ENCODE data around the gene FLRT2. TPM values are rescaled to one million over a fixed set of nuclear protein-coding genes. Genes with fewer than 3 reads are reported as not detected.

Gene FLRT2
- total and polyA plus RNA-seq, 2 of the 4 experiments (the other 2 are of a cell fraction): 10.2 to 13.1 TPM

- H2BK120ac ChIP-seq (ENCODE audit: low read depth, low read length): no peak overlapping the region
- TF ChIP-seq RAD21 (IDR thresholded peaks at IDR 0.05; ENCODE audit: low read length) (no peak), FOS (IDR thresholded peaks at IDR 0.05; ENCODE audit: low read depth, low read length) (no peak), CHD1 (IDR thresholded peaks at IDR 0.05; ENCODE audit: low read depth, low read length) (no peak), RCOR1 (IDR thresholded peaks at IDR 0.05; ENCODE audit: insufficient replicate concordance, low read length) (no peak), MXI1 (IDR thresholded peaks at IDR 0.05; ENCODE audit: borderline replicate concordance, low read depth, low read length) (no peak), BHLHE40 (IDR thresholded peaks at IDR 0.05; ENCODE audit: low read depth, low read length) (no peak), RFX5 (IDR thresholded peaks at IDR 0.05; ENCODE audit: low read depth, low read length) (no peak), ELK1 (IDR thresholded peaks at IDR 0.05; ENCODE audit: borderline replicate concordance, low read depth, low read length) (no peak), NFE2L2 (IDR thresholded peaks at IDR 0.05; ENCODE audit: low read depth, low read length) (no peak)
- no peak overlapping the region for H4K5ac ChIP-seq (ENCODE audit: low read depth, low read length)
- dilution Hi-C loops (cut with HindIII; ENCODE audit: low sequenced_read_pairs, unreplicated experiment): no loop called here
- H3K56ac ChIP-seq (ENCODE audit: extremely low read depth, insufficient read depth, low read length): no peak overlapping the region
- H3K9me3 ChIP-seq (ENCODE audit: control insufficient read depth, insufficient read depth, low read length): no peaks in the 10 kb centered on the region
- no peaks in the 10 kb centered on the region for H3K27me3 ChIP-seq (ENCODE audit: control insufficient read depth, insufficient read depth, low read length)
- H2BK5ac ChIP-seq (ENCODE audit: low read depth, low read length, poor library complexity, severe bottlenecking): no peak overlapping the region
- no peak overlapping the region for H2AFZ ChIP-seq (replicated peaks; ENCODE audit: low read length, poor library complexity)
- no peak overlapping the region for H3K23ac ChIP-seq (ENCODE audit: low read depth, low read length)
- no peak overlapping the region for H2AK9ac ChIP-seq (replicated peaks; ENCODE audit: low read depth, low read length, poor library complexity)
- H3K4me1 ChIP-seq (ENCODE audit: control insufficient read depth, insufficient read depth, low read length): peaks cover 4% of the 10 kb centered on the region
- H3K36me3 ChIP-seq (ENCODE audit: control insufficient read depth, insufficient read depth, low read length): no peaks in the 10 kb centered on the region
- no peak overlapping the region for H2BK20ac ChIP-seq (ENCODE audit: low read depth, low read length)
- ATAC-seq (ENCODE audit: low read depth) (no peak), DNase-seq (no peak)
- H2AK5ac ChIP-seq (ENCODE audit: low read depth, low read length): no peak overlapping the region
- H3K14ac ChIP-seq (replicated peaks; ENCODE audit: low read depth, low read length): no peak overlapping the region
- H3K9me1 ChIP-seq (ENCODE audit: insufficient read depth, low read length): no peaks in the 10 kb centered on the region
- H4K20me1 ChIP-seq (ENCODE audit: insufficient read depth, low read length): no peaks in the 10 kb centered on the region
- no peak overlapping the region for H4K91ac ChIP-seq (ENCODE audit: insufficient read depth, low read depth, low read length)
- H3K79me1 ChIP-seq (ENCODE audit: low read depth in 1 of 2, low read length in 2 of 2): no peaks in the 10 kb centered on the region
- no peak overlapping the region for H3K4ac ChIP-seq (ENCODE audit: low read depth, low read length)
- no peak overlapping the region for H3K27ac ChIP-seq (ENCODE audit: insufficient read depth, low read length)
- H4K8ac ChIP-seq (ENCODE audit: low read depth in 2 of 2, low read length in 2 of 2): no peak overlapping the region
- intact Hi-C loops (cut with micrococcal nuclease): loop anchor here (10.0 kb wide), 5 partner anchors 205 to 865 kb away; no protein-coding TSS in a partner anchor
- in situ Hi-C loops (cut with MboI; ENCODE audit: low sequenced_read_pairs): loop anchor here (10.0 kb wide), 1 partner anchor 1525 kb away; no protein-coding TSS in a partner anchor
- H2BK15ac ChIP-seq (ENCODE audit: low read depth, low read length): no peak overlapping the region; the same call in 2 of the 3 replicates
- no peak overlapping the region for H3K4me3 ChIP-seq (ENCODE audit: insufficient read depth, low read depth, low read length)
- no TSS peak for BruUV-seq (replicated peaks)
- WGBS, 2 experiments (ENCODE audit: extremely low coverage in 2 of 2, insufficient read length in 1 of 2): no CpG with 5 or more reads among the region's 1 CpG
- ChIA-PET POLR2A (ENCODE audit: unreplicated experiment) (no interaction called here), CTCF (no interaction called here)
- no peak overlapping the region for H3K9ac ChIP-seq (ENCODE audit: low read depth, low read length)
- no peak overlapping the region for H3K18ac ChIP-seq (ENCODE audit: low read depth, low read length)
- H3K4me2 ChIP-seq (ENCODE audit: low read depth, low read length): no peak overlapping the region
These were observed 10.2 kb upstream of the FLRT2 start for GRCh38 chr14:85519661-85520305.
